ENCODE measurements around the gene AP1S3.

GRCh38 chr2:223832241-223832903, 5.0 kb downstream of the AP1S3 start:
- TF ChIP-seq, protein P1, sequence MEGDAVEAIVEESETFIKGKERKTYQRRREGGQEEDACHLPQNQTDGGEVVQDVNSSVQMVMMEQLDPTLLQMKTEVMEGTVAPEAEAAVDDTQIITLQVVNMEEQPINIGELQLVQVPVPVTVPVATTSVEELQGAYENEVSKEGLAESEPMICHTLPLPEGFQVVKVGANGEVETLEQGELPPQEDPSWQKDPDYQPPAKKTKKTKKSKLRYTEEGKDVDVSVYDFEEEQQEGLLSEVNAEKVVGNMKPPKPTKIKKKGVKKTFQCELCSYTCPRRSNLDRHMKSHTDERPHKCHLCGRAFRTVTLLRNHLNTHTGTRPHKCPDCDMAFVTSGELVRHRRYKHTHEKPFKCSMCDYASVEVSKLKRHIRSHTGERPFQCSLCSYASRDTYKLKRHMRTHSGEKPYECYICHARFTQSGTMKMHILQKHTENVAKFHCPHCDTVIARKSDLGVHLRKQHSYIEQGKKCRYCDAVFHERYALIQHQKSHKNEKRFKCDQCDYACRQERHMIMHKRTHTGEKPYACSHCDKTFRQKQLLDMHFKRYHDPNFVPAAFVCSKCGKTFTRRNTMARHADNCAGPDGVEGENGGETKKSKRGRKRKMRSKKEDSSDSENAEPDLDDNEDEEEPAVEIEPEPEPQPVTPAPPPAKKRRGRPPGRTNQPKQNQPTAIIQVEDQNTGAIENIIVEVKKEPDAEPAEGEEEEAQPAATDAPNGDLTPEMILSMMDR (conservative IDR thresholded peaks at IDR 0.05; ENCODE audit: low read depth, low read length), result no peak
- TF ChIP-seq FOS (IDR thresholded peaks at IDR 0.05; ENCODE audit: low read depth, low read length) (no peak), MAFK (IDR thresholded peaks at IDR 0.05; ENCODE audit: low read depth, low read length) (no peak), POLR2A (IDR thresholded peaks at IDR 0.05; ENCODE audit: low read depth, low read length) (no peak), MXI1 (IDR thresholded peaks at IDR 0.05; ENCODE audit: borderline replicate concordance, low read depth, low read length) (no peak), CEBPB (IDR thresholded peaks at IDR 0.05; ENCODE audit: low read depth, low read length) (no peak), RFX5 (IDR thresholded peaks at IDR 0.05; ENCODE audit: low read depth, low read length) (no peak), RAD21 (IDR thresholded peaks at IDR 0.05; ENCODE audit: low read length) (no peak), SMC3 (IDR thresholded peaks at IDR 0.05; ENCODE audit: low read depth, low read length) (no peak), ELK1 (IDR thresholded peaks at IDR 0.05; ENCODE audit: borderline replicate concordance, low read depth, low read length) (no peak), CHD1 (IDR thresholded peaks at IDR 0.05; ENCODE audit: low read depth, low read length) (no peak), NFE2L2 (IDR thresholded peaks at IDR 0.05; ENCODE audit: low read depth, low read length) (no peak)

Measured in IMR-90 (cell line).